Activated T-helper 9 cell treated with anti-CD3 and anti-CD28 coated beads, Interleukin-2, amount 50 U/mL, for 16 hours (primary cell): ENCODE results near the gene C5orf47.

Source experiments
- DNase-seq: peaks from one replicate; pipeline ENCODE4 v3.0.0-alpha.2; 2020; ENCODE audit warnings: low read depth

The C5orf47 gene

DNA sequence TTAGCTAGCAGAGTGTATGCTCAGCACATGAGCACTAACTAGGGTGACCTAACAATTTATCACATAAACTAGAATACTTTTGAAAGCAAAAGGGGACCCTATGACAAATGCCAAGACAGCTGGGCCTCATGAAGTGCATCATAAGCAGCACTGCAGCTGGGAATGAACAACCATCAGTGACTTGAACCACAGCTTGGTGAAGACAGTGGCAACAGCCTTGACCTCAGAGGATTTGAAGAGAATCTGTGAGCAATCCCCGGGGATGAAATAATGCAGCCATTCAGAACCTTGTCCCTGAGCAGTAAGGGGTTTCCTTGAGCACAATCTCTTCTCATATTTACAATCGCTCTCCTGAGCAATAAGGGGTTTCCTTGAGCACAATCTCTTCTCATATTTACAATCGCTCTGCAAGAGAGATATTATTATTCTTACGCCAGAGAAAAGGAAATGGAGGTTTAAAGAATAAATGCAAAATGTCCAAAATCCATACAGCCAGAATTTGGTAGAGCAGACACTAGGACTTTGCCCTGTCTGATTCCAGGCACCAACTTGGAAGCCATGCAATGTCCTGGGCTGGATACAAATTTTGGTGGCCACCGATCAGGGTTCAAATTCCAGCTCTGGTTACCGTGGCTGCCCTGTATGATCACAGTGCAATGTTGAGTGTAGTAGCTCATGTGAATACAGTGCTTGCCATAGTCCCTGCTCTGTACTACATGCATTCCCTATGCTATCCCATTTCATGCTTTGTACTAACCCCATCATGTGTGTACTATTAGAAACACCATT is 55.7 kb downstream of the C5orf47 start:
- no peak for DNase-seq

GRCh38 chr5:174045470-174046025 is 56.6 kb downstream of the C5orf47 start, which contains the start of gene NSG2:
Gene NSG2 (plus strand): TSS chr5:174045706. CDS start chr5:174046756, 1,050 bp downstream.
- DNase-seq: no peak

DNA sequence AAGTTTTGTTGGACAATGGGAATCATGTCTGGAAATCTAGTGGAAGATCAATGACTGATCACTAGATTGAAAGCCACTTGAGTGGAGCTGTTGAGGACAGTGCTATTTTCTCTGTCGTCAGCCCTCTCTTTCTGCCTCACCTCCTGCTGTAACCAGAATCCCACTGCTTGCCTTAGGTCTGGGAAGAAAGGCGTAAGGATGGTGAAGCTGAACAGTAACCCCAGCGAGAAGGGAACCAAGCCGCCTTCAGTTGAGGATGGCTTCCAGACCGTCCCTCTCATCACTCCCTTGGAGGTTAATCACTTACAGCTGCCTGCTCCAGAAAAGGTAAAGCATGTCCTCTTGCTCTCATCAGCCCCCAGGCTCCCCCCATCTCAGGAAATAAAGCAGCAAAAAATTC is 57.6 kb downstream of the C5orf47 start:
- DNase-seq: no peak

GRCh38 chr5:174047472-174048099 is 58.6 kb downstream of the C5orf47 start:
- no peak for DNase-seq

DNA sequence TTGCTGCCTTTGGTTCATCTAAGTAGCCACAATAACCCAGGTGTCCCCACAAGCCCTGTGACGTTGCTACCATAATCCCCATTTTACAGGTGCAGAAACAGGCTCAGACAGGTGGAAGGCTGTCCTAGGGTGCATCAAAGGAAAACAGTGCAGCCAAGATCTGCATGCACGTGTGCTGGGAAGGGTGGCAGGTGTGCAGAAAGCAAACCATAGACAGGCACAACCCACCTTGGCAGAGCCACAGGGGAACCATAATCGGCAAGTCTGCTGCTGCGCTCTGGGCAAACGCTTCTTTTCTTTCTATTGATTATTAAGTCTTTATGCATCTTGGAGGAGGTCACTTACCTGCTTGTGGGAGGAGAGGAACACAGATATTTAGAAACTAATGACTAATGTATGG is 63.7 kb downstream of the C5orf47 start:
- DNase-seq: no peak

- DNase-seq: no peak
Measured at GRCh38 chr5:174053905-174054304, 64.9 kb downstream of the C5orf47 start.
